GM19463 (cell line): Measurements from ENCODE around the gene MON1A.

Experiments
- ATAC-seq: cut with Tn5 transposase; IDR thresholded peaks from one replicate; pipeline ENCODE4 v1.9.1; 2021; ENCODE audit warnings: mild to moderate bottlenecking, moderate library complexity; ENCODE audit not compliant: unreplicated experiment

Gene MON1A

DNA sequence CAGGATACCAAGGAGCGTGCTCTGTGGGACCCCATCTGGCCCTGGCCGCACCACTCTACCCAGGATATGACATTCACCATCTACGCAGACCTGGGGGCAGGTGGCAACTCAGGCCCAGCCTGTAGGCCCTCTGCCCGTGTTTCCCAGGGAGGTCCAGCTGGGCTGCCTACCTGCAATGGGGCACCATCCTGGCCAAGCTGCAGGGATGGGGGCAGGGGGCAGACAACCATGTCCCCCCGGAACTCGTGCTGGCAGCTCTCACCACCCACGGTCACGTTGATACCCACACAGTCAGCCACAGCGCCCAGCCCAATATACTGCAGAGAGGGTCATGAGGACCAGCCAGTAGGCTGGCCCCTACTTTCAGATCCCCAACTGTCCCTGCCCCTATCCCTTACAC lies 33.8 kb downstream of the MON1A start:
- no peak for ATAC-seq

DNA sequence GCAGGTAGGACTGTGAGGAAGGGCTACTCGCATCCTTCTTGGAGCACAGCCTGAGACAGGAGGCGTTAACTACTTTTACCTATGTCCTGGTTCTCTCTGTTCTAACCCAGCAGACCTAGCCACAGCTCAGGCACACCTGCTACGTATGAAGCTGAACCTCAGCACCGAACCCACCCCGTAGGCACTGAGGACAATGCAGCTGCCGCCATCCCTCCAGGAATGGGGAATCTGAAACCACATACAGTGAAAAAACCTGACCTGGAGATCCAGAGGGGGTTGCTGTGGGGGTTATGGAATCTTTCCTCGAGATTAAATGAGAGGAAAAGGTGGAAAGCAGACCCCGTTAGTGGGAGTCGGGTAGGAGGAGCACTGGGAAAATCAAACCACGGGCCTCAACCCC lies 40.3 kb downstream of the MON1A start:
- no peak for ATAC-seq

GRCh38 chr3:49886922-49887265 lies 42.7 kb downstream of the MON1A start:
- ATAC-seq = no peak

GRCh38 chr3:49883998-49884397 lies 45.6 kb downstream of the MON1A start:
- ATAC-seq = no peak

GRCh38 chr3:49882166-49882565 lies 47.4 kb downstream of the MON1A start:
- no peak for ATAC-seq

- no peak for ATAC-seq
Measured at GRCh38 chr3:49880581-49881315, 48.9 kb downstream of the MON1A start.

- ATAC-seq = no peak
Measured at GRCh38 chr3:49879721-49880120, 49.9 kb downstream of the MON1A start.

- ATAC-seq = no peak
Measured at GRCh38 chr3:49878686-49879085, 50.9 kb downstream of the MON1A start.

- no peak for ATAC-seq
Measured at GRCh38 chr3:49877716-49878115, 51.9 kb downstream of the MON1A start.

- no peak for ATAC-seq
Measured at GRCh38 chr3:49876567-49876966, 53.0 kb downstream of the MON1A start.

- no peak for ATAC-seq
Measured at GRCh38 chr3:49873623-49874022, 56.0 kb downstream of the MON1A start.

- no peak for ATAC-seq
Measured at GRCh38 chr3:49872801-49873281, 56.8 kb downstream of the MON1A start.

DNA sequence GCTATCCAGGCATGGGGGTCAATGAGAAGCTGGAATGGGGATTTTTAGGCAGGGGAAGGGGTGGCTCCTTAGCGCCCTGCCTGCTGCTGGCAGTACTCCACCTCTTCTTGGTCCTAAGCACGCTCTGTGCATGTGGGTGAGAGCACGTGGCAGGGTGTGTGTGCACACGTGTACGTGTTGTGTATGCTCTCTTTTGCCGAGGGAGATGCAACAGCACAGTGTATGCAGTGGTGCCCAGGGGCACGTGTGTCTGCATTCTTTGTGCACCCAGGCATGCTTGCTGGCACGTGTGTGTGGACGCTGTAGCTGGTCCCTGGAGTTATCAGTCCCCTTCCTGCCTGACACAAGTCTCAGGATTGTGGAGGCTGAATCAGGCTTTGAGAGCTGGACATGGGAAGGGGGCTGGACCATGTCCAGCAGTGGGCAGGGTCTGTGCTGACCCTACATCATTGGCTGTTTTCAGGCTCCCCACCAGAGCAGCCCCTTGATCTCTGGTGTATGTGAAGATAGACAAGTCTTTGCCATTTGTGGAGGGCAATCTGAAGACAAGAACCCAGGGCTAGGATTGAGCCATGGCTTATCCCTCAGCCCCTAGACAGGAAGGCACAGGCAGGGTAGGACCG lies 58.0 kb downstream of the MON1A start:
- no peak for ATAC-seq

- ATAC-seq = no peak
Measured at GRCh38 chr3:49869525-49870126, 60.0 kb downstream of the MON1A start, which contains the start of gene CAMKV. CAMKV (minus strand) TSS chr3:49869906; CDS start chr3:49862388, 7,518 bp downstream.

DNA sequence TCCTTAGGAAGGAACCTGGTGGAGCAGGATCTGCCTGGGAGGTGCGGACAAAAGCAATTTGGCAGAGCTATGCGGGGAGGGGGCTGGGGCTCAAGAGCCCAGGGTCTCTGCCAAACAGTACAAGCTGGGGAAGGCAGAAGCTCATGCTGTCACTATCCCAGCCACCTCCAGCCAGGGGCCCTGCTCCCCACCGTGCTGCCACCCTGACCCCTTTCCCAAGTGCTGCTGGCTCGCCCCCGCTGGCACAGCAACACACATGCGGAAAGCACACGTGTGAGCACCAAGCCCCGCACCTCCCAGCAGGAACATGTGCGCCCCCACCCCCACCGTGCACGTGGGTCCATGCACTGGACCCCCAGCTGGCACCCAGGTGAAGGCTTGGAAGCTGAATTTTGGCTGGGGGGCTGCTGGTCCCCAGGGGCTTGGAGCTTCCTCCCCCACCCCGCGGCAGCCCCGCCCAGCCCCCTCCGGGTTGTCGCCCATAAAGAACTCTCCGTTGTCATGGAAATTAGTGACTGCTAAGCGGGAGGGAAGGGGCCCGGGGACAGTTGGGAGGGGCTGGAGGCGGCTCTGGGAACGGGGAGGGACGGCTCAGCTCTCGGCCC lies 60.6 kb downstream of the MON1A start:
- ATAC-seq = no peak

DNA sequence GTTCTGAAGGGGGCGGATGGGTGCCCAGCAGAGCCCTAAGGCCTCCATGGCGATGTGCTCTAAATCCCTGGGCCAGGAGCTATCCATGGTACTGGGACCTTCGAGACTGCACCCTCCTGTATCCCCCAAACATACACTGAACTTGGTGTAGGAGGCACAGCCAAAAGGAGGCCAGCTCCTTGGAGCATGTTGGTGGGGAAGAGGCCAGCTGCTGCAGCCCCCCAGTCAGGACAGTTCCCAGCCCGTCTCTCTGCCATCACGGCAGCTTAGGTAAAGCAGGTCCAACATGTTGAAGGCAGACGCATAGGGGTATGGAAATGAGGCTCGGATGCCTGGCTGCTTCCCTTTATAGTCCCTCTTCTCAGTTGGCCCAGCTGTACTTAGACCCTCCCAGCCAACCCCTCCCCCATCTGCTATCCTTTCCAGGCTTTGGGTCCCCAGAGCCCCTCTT lies 61.7 kb downstream of the MON1A start:
- ATAC-seq = no peak

GRCh38 chr3:49867400-49867799 lies 62.2 kb downstream of the MON1A start:
- ATAC-seq = no peak

DNA sequence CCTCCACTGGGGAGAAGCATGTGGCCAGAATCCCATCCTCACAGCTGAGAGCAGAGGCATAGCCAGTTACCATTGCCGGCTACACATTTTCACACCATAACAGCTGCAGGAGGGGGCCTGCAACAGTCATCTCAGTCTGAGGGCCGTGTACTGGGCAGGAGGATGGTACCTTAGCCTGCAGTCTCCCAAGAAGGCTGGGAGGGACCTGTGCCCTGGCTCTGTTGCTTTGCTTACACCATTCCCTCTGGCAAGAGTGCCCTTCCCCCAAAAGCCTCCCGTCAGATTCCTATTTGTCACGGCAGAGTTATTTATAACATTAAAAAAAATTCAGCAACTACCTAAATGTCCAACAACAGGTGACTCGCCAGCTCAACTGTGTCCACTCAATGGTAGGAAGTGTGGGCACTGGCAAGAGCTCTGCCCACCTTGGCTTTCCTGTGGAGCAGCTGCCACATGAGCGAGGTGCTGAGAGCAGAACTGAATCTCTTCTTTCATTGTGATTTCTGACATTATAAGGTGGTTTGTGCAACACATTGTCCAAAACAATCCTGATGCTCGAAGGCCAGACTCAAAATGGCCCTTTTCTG lies 64.3 kb downstream of the MON1A start:
- no peak for ATAC-seq

- ATAC-seq = no peak
Measured at GRCh38 chr3:49864505-49864904, 65.1 kb downstream of the MON1A start.

DNA sequence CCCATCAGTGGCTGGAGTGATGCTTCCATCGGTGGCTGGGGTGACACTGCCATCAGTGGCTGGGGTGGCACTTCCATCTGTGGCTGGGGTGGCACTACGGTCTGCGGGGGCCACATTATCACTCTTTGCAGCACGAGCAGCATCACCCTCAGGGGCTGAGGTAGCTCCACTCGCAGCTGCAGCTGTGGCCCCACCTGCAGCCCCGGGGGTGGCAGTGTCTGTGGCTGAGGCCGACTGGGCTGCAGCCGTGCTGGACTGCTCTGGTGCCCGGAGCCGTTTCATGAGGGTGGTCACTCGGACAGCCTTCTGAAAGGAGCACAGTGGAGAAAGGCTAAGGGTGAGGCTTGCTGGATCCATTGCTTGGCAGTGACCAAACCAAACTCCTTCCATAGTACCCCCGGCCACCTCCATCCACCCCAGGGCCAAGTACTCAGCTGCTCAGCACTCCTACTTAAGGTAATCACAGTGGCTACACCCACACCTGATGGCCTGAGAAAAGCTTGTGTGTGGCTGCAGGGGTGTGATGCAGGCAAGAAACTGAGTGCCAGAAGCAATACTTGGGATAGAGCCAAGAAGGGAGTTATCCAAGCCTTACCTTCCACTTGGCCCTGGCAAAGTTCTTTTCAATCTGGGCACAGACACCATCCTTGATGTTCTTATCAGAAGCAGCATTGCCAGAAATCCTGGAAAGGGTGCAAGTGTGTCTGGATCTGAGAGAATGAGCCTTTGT lies 69.9 kb downstream of the MON1A start:
- no peak for ATAC-seq
